Ovary (tissue), 10 donors: ENCODE results near the gene TUBB1. TPM values are rescaled to one million over a fixed set of nuclear protein-coding genes. Genes with fewer than 3 reads are reported as not detected.

Source experiments
- DNase-seq, 5 donors: peaks; one replicate each; pipeline ENCODE4 v3.0.0-alpha.2; 2019 to 2020
- H3K27ac ChIP-seq, 2 donors: fragments of 200-600 bp; one replicate each; pipeline versions ENCODE4 v1.5.1 to v1.8.0; 2019 to 2022
- H3K27me3 ChIP-seq: fragments of 200-600 bp; one replicate; pipeline ENCODE4 v1.8.0; 2022
- H3K36me3 ChIP-seq: fragments of 200-600 bp; sonication (generic); one replicate; pipeline ENCODE4 v1.5.1; 2019
- H3K4me1 ChIP-seq: one replicate; pipeline ENCODE4 v1.8.1; 2013; ENCODE audit warnings: mild to moderate bottlenecking, moderate library complexity; ENCODE audit not compliant: insufficient read depth
- H3K4me3 ChIP-seq: fragments of 200-600 bp; sonication (generic); one replicate; pipeline ENCODE4 v1.5.1; 2017
- H3K9me3 ChIP-seq, 2 donors: fragments of 200-600 bp in 1 of 2; sonication (generic) in 1 of 2; one replicate each; pipeline versions ENCODE4 v1.5.1 to v1.8.1; 2013 to 2019; ENCODE audit warnings: mild to moderate bottlenecking in 1 of 2, moderate library complexity in 1 of 2
- EP300 ChIP-seq: sonication (generic); formaldehyde crosslinking; IDR thresholded peaks from one replicate; pipeline ENCODE4 v1.6.1; 2017; ENCODE audit warnings: antibody characterized with exemption
- POLR2A ChIP-seq: fragments of 450-650 bp; IDR thresholded peaks from one replicate; pipeline ENCODE4 v1.6.1; 2017; ENCODE audit warnings: antibody characterized with exemption, mild to moderate bottlenecking, moderate library complexity
- WGBS, 3 donors: extraction: QIAGEN DNeasy Blood & Tissue Kit in 1 of 3; methylation state at CpG; one replicate each; pipeline versions ENCODE4 v1.1.5 to v1.1.7; 2013 to 2017; 5-methylcytosine and 5-hydroxymethylcytosine counted together
- intact Hi-C, 4 donors: fragments of 100-400 bp; cut with DNase I; formaldehyde crosslinking; loops; one replicate each; pipeline versions ENCODE4 v1.11.0 to v1.15.1; 2022 to 2023
- long read RNA-seq, 3 donors: library from polyadenylated mRNA in 2 of 3; unstranded in 2 of 3; transcript quantifications; one replicate each; pipeline ENCODE4 v2.0.0 and lab custom pipeline, GENCODE V29; 2021 to 2026
- polyA plus RNA-seq, 2 donors: library from polyadenylated mRNA; stranded (reverse); fragments of 200-250 nt in 1 of 2; fragments of 350-450 nt in 1 of 2; fragmentation: Illumina TruSeq in 1 of 2; extraction: RNeasy Lipid Tissue Mini Kit (QIAGEN cat#74804) in 1 of 2; gene quantifications; one replicate each; pipeline ENCODE4 v1.2.3, GENCODE V29; 2013 to 2014
- total RNA-seq, 7 donors: library from RNA; depleted of rRNA in 2 of 7; stranded (reverse); fragments of >200 nt in 2 of 7; fragmentation: NEBNext Ultra II Directional in 3 of 7; extraction: Animal tissue kit (Norgen Biotek cat#: 25700) in 3 of 7; gene quantifications; one replicate each; pipeline versions ENCODE4 v1.1.0 to v1.2.4, GENCODE V29; 2016 to 2023
- TF ChIP-seq, protein P1 (sequence below), 3 donors: fragments of 450-650 bp in 2 of 3; fragments of 200-600 bp in 1 of 3; IDR thresholded peaks; one replicate each; pipeline versions ENCODE4 v1.5.1 to v1.8.0; 2016 to 2022; ENCODE audit warnings: antibody characterized with exemption in 3 of 3, mild to moderate bottlenecking in 1 of 3
- donor health status: DM: no; HTN: no; CAD: no; lungs with moderate emphysema.
- donor health status: DM: no; HTN: no; CAD: no.
- donor health status: Bipolar disorder and iron deficiency.
- donor health status: DM: yes; HTN: yes; CAD: no.
- donor health status: DM: no; HTN: no; CAD: no.
- donor health status: DM: yes; HTN: yes; CAD: no.

TUBB1 gene
- total RNA-seq (under 1 TPM in 5 of 7 donors, not detected in 2; 0.10 to 0.15 (median 0.12) TPM), polyA plus RNA-seq (under 1 TPM; 0.02 to 0.17 TPM)
- long read RNA-seq, donor 1, partial matches to known transcripts: 0 of 1 reads
- long read RNA-seq, donor 1, other reads (novel, unspliced or antisense): 0 of 1 reads
- long read RNA-seq, donor 2, partial matches to known transcripts: 93 of 1,662 reads
- long read RNA-seq, donor 2, other reads (novel, unspliced or antisense): 1,569 of 1,662 reads
- long read RNA-seq, donor 3: 0 reads

- WGBS, 3 donors: 96 to 98% (median 98%) methylated on average over 5 of the region's 5 CpGs
- no peak for DNase-seq
- no peaks in the 10 kb centered on the region for H3K9me3 ChIP-seq
- H3K27me3 ChIP-seq: no peaks in the 10 kb centered on the region
- intact Hi-C loops: no loop called here
- no peak within 1 kb of the TSS for H3K27ac ChIP-seq
- TF ChIP-seq EP300 (no peak), POLR2A (no peak)
- TF ChIP-seq, protein P1, sequence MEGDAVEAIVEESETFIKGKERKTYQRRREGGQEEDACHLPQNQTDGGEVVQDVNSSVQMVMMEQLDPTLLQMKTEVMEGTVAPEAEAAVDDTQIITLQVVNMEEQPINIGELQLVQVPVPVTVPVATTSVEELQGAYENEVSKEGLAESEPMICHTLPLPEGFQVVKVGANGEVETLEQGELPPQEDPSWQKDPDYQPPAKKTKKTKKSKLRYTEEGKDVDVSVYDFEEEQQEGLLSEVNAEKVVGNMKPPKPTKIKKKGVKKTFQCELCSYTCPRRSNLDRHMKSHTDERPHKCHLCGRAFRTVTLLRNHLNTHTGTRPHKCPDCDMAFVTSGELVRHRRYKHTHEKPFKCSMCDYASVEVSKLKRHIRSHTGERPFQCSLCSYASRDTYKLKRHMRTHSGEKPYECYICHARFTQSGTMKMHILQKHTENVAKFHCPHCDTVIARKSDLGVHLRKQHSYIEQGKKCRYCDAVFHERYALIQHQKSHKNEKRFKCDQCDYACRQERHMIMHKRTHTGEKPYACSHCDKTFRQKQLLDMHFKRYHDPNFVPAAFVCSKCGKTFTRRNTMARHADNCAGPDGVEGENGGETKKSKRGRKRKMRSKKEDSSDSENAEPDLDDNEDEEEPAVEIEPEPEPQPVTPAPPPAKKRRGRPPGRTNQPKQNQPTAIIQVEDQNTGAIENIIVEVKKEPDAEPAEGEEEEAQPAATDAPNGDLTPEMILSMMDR (IDR thresholded peaks at IDR 0.05): no peak
- H3K36me3 ChIP-seq: no peaks in the 10 kb centered on the region
- H3K4me1 ChIP-seq: peaks cover 7% of the 10 kb centered on the region
- no peak within 1 kb of the TSS for H3K4me3 ChIP-seq
These were observed at the start of gene TUBB1 for GRCh38 chr20:59019217-59019616. Gene TUBB1 (plus strand): TSS chr20:59019429. CDS start chr20:59019523, 94 bp downstream.

GRCh38 chr20:58969439-58969838 lies 49.8 kb upstream of the TUBB1 start:
- Histone ChIP-seq H3K36me3 (no peaks in the 10 kb centered on the region), H3K27me3 (no peaks in the 10 kb centered on the region), H3K4me1 (no peaks in the 10 kb centered on the region), H3K27ac (no peak overlapping the region), H3K9me3 (no peaks in the 10 kb centered on the region), H3K4me3 (no peak overlapping the region)
- TF ChIP-seq POLR2A: no peak
- no peak for TF ChIP-seq EP300
- TF ChIP-seq, protein P1 (IDR thresholded peaks at IDR 0.05): no peak
- DNase-seq: no peak
- intact Hi-C loops: no loop called here
- 71 to 100% (median 71%) methylated on average over 2 of the region's 2 CpGs for WGBS, 3 donors

GRCh38 chr20:58970146-58970545 lies 49.1 kb upstream of the TUBB1 start:
- WGBS, 3 donors: 69 to 85% (median 84%) methylated on average over 1 of the region's 1 CpG
- no peaks in the 10 kb centered on the region for H3K36me3 ChIP-seq
- H3K4me1 ChIP-seq: no peaks in the 10 kb centered on the region
- H3K4me3 ChIP-seq: no peak overlapping the region
- DNase-seq: no peak
- TF ChIP-seq POLR2A (no peak), EP300 (no peak)
- TF ChIP-seq, protein P1 (IDR thresholded peaks at IDR 0.05): no peak
- H3K27ac ChIP-seq: no peak overlapping the region
- no peaks in the 10 kb centered on the region for H3K9me3 ChIP-seq
- H3K27me3 ChIP-seq: no peaks in the 10 kb centered on the region
- intact Hi-C loops: no loop called here

DNA sequence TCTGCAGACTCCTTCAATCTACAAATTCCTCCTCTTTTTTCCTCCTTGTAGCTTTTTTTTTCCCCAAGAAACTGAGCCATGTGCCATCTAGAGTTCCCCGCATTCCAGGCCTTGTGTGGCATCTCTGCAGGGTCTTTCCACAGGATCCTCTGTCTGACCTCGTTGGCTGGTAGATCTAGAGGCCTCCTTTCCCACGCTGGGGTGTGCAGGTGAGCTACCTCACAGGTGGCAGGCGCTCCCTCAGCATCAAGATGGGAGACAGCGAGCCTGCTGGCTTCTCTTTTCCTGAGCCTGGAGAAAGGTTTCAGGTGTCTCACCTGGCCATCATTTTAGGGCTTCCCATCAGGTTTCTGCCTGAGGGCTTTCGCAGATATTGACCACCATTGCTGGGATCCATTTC lies 47.8 kb upstream of the TUBB1 start:
- H3K9me3 ChIP-seq: no peaks in the 10 kb centered on the region
- no peaks in the 10 kb centered on the region for H3K4me1 ChIP-seq
- H3K27ac ChIP-seq: no peak overlapping the region
- H3K27me3 ChIP-seq: no peaks in the 10 kb centered on the region
- intact Hi-C loops: no loop called here
- 73 to 77% (median 75%) methylated on average over 6 of the region's 6 CpGs for WGBS, 3 donors
- no peaks in the 10 kb centered on the region for H3K36me3 ChIP-seq
- no peak for TF ChIP-seq EP300
- no peak for TF ChIP-seq POLR2A
- TF ChIP-seq, protein P1 (IDR thresholded peaks at IDR 0.05): no peak
- H3K4me3 ChIP-seq: no peak overlapping the region
- DNase-seq: no peak
